ENCODE measurements around the gene C1orf174. TPM values are rescaled to one million over a fixed set of nuclear protein-coding genes. Genes with fewer than 3 reads are reported as not detected.

Gene C1orf174
- total and polyA plus RNA-seq, 2 experiments from 2014 or later = 17.6 to 22.2 TPM

GRCh38 chr1:3928586-3928985, 28.5 kb upstream of the C1orf174 start:
- Histone ChIP-seq H3K4me1 (ENCODE audit: low read depth) (no peaks in the 10 kb centered on the region), H3K36me3 (no peaks in the 10 kb centered on the region), H3K4me3 (no peak overlapping the region), H3K27ac (no peak overlapping the region), H3K27me3 (no peaks in the 10 kb centered on the region), H3K9me3 (ENCODE audit: low read depth) (no peaks in the 10 kb centered on the region)
- TF ChIP-seq CTCF (IDR thresholded peaks at IDR 0.05; ENCODE audit: low read depth, low read length) = no peak
- no peak for DNase-seq (ENCODE audit: low read depth in 1 of 2, low spot score in 1 of 2)

GRCh38 chr1:3926956-3927355, 26.9 kb upstream of the C1orf174 start:
- no peak for TF ChIP-seq CTCF (IDR thresholded peaks at IDR 0.05; ENCODE audit: low read depth, low read length)
- H3K4me3 ChIP-seq = no peak overlapping the region
- H3K36me3 ChIP-seq = no peaks in the 10 kb centered on the region
- no peaks in the 10 kb centered on the region for H3K4me1 ChIP-seq (ENCODE audit: low read depth)
- no peak overlapping the region for H3K27ac ChIP-seq
- no peak for DNase-seq (ENCODE audit: low read depth in 1 of 2, low spot score in 1 of 2)
- no peaks in the 10 kb centered on the region for H3K9me3 ChIP-seq (ENCODE audit: low read depth)
- H3K27me3 ChIP-seq = no peaks in the 10 kb centered on the region

- no peaks in the 10 kb centered on the region for H3K36me3 ChIP-seq
- H3K4me1 ChIP-seq (ENCODE audit: low read depth) = no peaks in the 10 kb centered on the region
- H3K9me3 ChIP-seq (ENCODE audit: low read depth) = no peaks in the 10 kb centered on the region
- H3K27me3 ChIP-seq = no peaks in the 10 kb centered on the region
- no peak for DNase-seq (ENCODE audit: low read depth in 1 of 2, low spot score in 1 of 2)
- H3K4me3 ChIP-seq = no peak overlapping the region
- no peak overlapping the region for H3K27ac ChIP-seq
- TF ChIP-seq CTCF (IDR thresholded peaks at IDR 0.05; ENCODE audit: low read depth, low read length) = no peak
These were observed 25.7 kb upstream of the C1orf174 start for GRCh38 chr1:3925762-3926161.

- DNase-seq (ENCODE audit: low read depth in 1 of 2, low spot score in 1 of 2) = no peak
- no peaks in the 10 kb centered on the region for H3K27me3 ChIP-seq
- H3K27ac ChIP-seq = no peak overlapping the region
- no peak for TF ChIP-seq CTCF (IDR thresholded peaks at IDR 0.05; ENCODE audit: low read depth, low read length)
- no peaks in the 10 kb centered on the region for H3K4me1 ChIP-seq (ENCODE audit: low read depth)
- H3K36me3 ChIP-seq = no peaks in the 10 kb centered on the region
- H3K4me3 ChIP-seq = no peak overlapping the region
- no peaks in the 10 kb centered on the region for H3K9me3 ChIP-seq (ENCODE audit: low read depth)
These were observed 25.2 kb upstream of the C1orf174 start for GRCh38 chr1:3925256-3925655.

- no peak overlapping the region for H3K4me3 ChIP-seq
- DNase-seq (ENCODE audit: low read depth in 1 of 2, low spot score in 1 of 2) = no peak
- no peak overlapping the region for H3K27ac ChIP-seq
- TF ChIP-seq CTCF (IDR thresholded peaks at IDR 0.05; ENCODE audit: low read depth, low read length) = no peak
- H3K4me1 ChIP-seq (ENCODE audit: low read depth) = no peaks in the 10 kb centered on the region
- no peaks in the 10 kb centered on the region for H3K9me3 ChIP-seq (ENCODE audit: low read depth)
- H3K27me3 ChIP-seq = no peaks in the 10 kb centered on the region
- no peaks in the 10 kb centered on the region for H3K36me3 ChIP-seq
These were observed 24.8 kb upstream of the C1orf174 start for GRCh38 chr1:3924825-3925220.

Data from cardiac muscle cell (in vitro differentiated cells and primary cell).